NCI-H526 (cell line): Measurements from ENCODE around the gene KRT14.
"Not testable (repeated sequence)": the region's sequence is repeated elsewhere in the genome, so short reads cannot be mapped to it uniquely, and the experiment has no call there.

Experiments
- DNase-seq, 2 experiments: peaks; one replicate each; lab custom pipeline; 2025; lab: John Stamatoyannopoulos, UW

Gene KRT14

GRCh38 chr17:41606930-41607329 lies 20.2 kb upstream of the KRT14 start:
- not testable (repeated sequence) for DNase-seq

- no peak for DNase-seq
Measured at GRCh38 chr17:41602524-41602923, 15.8 kb upstream of the KRT14 start.

- no peak for DNase-seq
Measured at GRCh38 chr17:41600318-41600717, 13.6 kb upstream of the KRT14 start.

GRCh38 chr17:41599680-41600079 lies 13.0 kb upstream of the KRT14 start:
- DNase-seq = no peak

- DNase-seq = no peak
Measured at GRCh38 chr17:41595585-41595984, 8.9 kb upstream of the KRT14 start.

GRCh38 chr17:41594363-41594915 lies 7.7 kb upstream of the KRT14 start:
- no peak for DNase-seq

- DNase-seq = no peak
Measured at GRCh38 chr17:41593306-41593981, 6.7 kb upstream of the KRT14 start.

GRCh38 chr17:41592601-41593305 lies 6.1 kb upstream of the KRT14 start:
- no peak for DNase-seq

GRCh38 chr17:41589301-41589700 lies 2.6 kb upstream of the KRT14 start:
- no peak for DNase-seq

GRCh38 chr17:41588126-41588810 lies 1.6 kb upstream of the KRT14 start:
- no peak for DNase-seq

- no peak for DNase-seq
Measured at GRCh38 chr17:41585301-41586056, 1.2 kb downstream of the KRT14 start.

- not testable (repeated sequence) for DNase-seq
Measured at GRCh38 chr17:41584331-41584927, 2.3 kb downstream of the KRT14 start.

GRCh38 chr17:41583137-41584127 lies 3.3 kb downstream of the KRT14 start:
- no peak for DNase-seq

- not testable (repeated sequence) for DNase-seq
Measured at GRCh38 chr17:41582061-41582968, 4.4 kb downstream of the KRT14 start.

GRCh38 chr17:41581366-41582060 lies 5.2 kb downstream of the KRT14 start:
- no peak for DNase-seq

- no peak for DNase-seq
Measured at GRCh38 chr17:41580687-41581365, 5.9 kb downstream of the KRT14 start.

GRCh38 chr17:41580244-41580575 lies 6.5 kb downstream of the KRT14 start:
- no peak for DNase-seq
